ENCODE measurements around the gene FERD3L. TPM values are rescaled to one million over a fixed set of nuclear protein-coding genes. Genes with fewer than 3 reads are reported as not detected.

Gene FERD3L
- total RNA-seq, 4 donors from 2014 or later = not detected

DNA sequence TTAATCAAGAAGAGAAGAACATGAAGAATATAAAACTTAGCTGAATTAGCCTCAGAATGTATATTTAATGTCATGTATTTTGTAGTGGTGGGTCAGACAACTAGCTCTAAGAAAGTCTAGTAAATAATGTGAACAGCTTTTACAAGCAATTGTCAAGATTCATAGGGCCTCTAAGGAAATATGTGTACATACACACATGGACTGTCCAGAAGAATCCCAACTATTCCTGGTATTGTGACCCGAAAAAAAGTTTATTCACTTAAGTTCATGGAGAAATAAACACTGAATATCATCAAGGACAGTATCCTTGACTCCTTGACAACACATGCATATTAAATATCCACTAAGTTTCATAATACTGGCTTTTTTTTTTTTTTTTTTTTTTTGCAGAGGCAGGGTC lies 16.4 kb downstream of the FERD3L start:
- H3K9me3 ChIP-seq = no peaks in the 10 kb centered on the region
- no peak overlapping the region for H3K4me3 ChIP-seq
- no peaks in the 10 kb centered on the region for H3K4me1 ChIP-seq
- no peaks in the 10 kb centered on the region for H3K36me3 ChIP-seq
- no peak for TF ChIP-seq POLR2A (IDR thresholded peaks at IDR 0.05; ENCODE audit: low read depth)
- 60% methylated on average over 1 of the region's 1 CpG for WGBS
- peaks cover 0 to 5% (median 0%) of the 10 kb centered on the region in 4 donors for H3K27me3 ChIP-seq
- H3K27ac ChIP-seq (replicated peaks in 1 of 4) = no peak overlapping the region
- no peak for DNase-seq (ENCODE audit: extremely low spot score)
- intact Hi-C loops (cut with DNase I) = loop anchor here (10.0 kb wide), 1 partner anchor 366 kb away; no protein-coding TSS in a partner anchor

DNA sequence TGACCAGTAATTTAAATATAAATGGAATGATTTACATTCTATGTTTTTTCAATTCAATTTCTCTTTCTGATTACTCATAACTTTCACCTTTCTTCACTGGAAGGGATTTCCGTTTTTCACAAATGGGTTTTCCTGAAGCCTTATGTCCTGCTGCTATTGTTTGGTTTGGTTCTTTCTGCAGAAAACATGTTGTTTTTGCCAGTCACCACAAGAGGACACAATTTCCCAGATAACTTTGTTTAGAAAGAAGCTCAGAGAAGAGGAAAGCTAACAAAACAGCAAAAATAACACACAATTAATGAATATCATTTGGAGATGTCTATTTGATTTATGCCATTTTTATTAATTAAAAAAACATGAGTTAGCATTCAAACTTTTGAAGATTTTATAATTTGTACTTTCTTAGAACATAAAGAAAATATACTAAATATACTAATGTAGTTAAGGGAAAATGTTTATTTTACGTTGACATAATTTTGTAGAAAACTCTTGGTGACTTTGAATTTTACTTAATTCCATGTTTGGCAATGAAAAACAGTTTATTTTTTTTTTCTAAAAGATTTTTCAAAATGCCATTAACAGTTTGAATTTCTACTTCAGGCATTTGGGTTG lies 23.1 kb downstream of the FERD3L start:
- TF ChIP-seq, protein P1, sequence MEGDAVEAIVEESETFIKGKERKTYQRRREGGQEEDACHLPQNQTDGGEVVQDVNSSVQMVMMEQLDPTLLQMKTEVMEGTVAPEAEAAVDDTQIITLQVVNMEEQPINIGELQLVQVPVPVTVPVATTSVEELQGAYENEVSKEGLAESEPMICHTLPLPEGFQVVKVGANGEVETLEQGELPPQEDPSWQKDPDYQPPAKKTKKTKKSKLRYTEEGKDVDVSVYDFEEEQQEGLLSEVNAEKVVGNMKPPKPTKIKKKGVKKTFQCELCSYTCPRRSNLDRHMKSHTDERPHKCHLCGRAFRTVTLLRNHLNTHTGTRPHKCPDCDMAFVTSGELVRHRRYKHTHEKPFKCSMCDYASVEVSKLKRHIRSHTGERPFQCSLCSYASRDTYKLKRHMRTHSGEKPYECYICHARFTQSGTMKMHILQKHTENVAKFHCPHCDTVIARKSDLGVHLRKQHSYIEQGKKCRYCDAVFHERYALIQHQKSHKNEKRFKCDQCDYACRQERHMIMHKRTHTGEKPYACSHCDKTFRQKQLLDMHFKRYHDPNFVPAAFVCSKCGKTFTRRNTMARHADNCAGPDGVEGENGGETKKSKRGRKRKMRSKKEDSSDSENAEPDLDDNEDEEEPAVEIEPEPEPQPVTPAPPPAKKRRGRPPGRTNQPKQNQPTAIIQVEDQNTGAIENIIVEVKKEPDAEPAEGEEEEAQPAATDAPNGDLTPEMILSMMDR (IDR thresholded peaks at IDR 0.05) = peak; percentile 29 to 54 (median 37)
- no peak for TF ChIP-seq POLR2A (IDR thresholded peaks at IDR 0.05; ENCODE audit: low read depth)
- Histone ChIP-seq H3K4me3 (no peak overlapping the region), H3K9me3 (no peaks in the 10 kb centered on the region), H3K4me1 (peaks cover 8 to 19% (median 15%) of the 10 kb centered on the region in 4 donors), H3K27me3 (peaks cover 0 to 32% (median 8%) of the 10 kb centered on the region in 4 donors), H3K36me3 (no peaks in the 10 kb centered on the region), H3K27ac (replicated peaks in 1 of 4) (no peak overlapping the region)
- no peak for DNase-seq (ENCODE audit: extremely low spot score)
- 48% methylated on average over 2 of the region's 2 CpGs for WGBS
- intact Hi-C loops (cut with DNase I) = loop anchor here (10.0 kb wide), 1 partner anchor 373 kb away; no protein-coding TSS in a partner anchor

DNA sequence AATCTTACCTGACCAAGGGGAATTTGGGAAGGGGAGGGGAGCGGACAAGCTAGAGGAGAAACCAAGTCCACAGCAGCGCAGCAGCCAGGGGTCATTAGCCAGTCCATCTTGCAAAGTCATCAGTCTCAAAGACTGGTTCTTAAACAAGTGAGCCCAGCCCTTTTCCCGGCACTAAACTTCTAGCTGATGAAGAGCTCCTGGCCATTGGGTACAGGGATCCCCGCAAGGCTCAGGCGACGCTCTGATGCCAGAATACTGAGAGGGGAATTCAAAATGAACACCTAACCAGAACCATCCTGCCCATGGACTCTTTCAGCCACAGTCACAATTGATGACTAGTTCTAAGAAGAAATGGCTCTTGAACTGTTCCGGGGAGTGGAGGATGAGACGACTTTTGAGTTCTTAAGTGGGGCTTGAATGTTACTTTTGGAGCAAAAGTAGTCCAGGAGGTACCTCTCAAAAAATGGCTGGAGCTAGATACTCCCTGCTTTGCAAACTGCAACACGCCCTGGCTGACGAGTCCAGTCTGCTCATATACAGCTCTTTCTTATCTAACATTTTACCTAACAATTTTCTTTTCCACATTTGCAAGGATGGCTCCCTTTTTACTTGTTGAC lies 25.2 kb downstream of the FERD3L start:
- intact Hi-C loops (cut with DNase I) = loop anchor here (10.0 kb wide), 1 partner anchor 375 kb away; no protein-coding TSS in a partner anchor
- no peak for DNase-seq (ENCODE audit: extremely low spot score)
- no peak overlapping the region for H3K27ac ChIP-seq (replicated peaks in 1 of 4)
- H3K4me1 ChIP-seq = peaks cover 16 to 35% (median 26%) of the 10 kb centered on the region in 4 donors
- H3K4me3 ChIP-seq = no peak overlapping the region
- peaks cover 0 to 48% (median 8%) of the 10 kb centered on the region in 4 donors for H3K27me3 ChIP-seq
- H3K36me3 ChIP-seq = no peaks in the 10 kb centered on the region
- H3K9me3 ChIP-seq = no peaks in the 10 kb centered on the region
- WGBS = 64% methylated on average over 10 of the region's 10 CpGs
- no peak for TF ChIP-seq EP300 (IDR thresholded peaks at IDR 0.05)
- TF ChIP-seq, protein P1 (IDR thresholded peaks at IDR 0.05) = no peak
- no peak for TF ChIP-seq POLR2AphosphoS5 (IDR thresholded peaks at IDR 0.05)
- no peak for TF ChIP-seq POLR2A (IDR thresholded peaks at IDR 0.05; ENCODE audit: low read depth)

DNA sequence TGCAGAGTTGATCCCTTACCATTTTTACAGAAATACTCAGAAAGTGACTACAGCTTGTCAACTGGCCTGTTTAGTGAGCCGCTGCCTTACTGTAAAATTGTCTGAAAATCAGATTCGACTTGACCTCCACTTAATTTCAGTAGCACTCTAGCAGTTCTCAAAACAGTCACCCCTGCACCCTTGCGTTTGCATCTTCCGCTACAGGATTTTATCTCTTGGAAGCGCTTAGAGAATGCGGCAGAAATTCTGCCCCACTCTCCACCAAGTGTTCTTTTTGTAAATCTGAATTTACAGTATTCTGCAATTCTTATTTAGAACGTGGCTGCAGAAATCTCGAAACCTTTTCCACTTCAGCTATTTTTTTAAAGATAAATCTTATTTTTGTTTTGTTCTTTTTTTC lies 25.8 kb downstream of the FERD3L start:
- H3K4me1 ChIP-seq = peaks cover 16 to 35% (median 28%) of the 10 kb centered on the region in 4 donors
- 64% methylated on average over 8 of the region's 8 CpGs for WGBS
- intact Hi-C loops (cut with DNase I) = no loop called here
- H3K27me3 ChIP-seq = peaks cover 0 to 52% (median 8%) of the 10 kb centered on the region in 4 donors
- TF ChIP-seq, protein P1 (IDR thresholded peaks at IDR 0.05) = no peak
- no peak for TF ChIP-seq POLR2AphosphoS5 (IDR thresholded peaks at IDR 0.05)
- no peak for TF ChIP-seq EP300 (IDR thresholded peaks at IDR 0.05)
- no peak for TF ChIP-seq POLR2A (IDR thresholded peaks at IDR 0.05; ENCODE audit: low read depth)
- H3K36me3 ChIP-seq = no peaks in the 10 kb centered on the region
- DNase-seq (ENCODE audit: extremely low spot score) = no peak
- H3K4me3 ChIP-seq = no peak overlapping the region
- H3K27ac ChIP-seq (replicated peaks in 1 of 4) = no peak overlapping the region
- H3K9me3 ChIP-seq = no peaks in the 10 kb centered on the region

DNA sequence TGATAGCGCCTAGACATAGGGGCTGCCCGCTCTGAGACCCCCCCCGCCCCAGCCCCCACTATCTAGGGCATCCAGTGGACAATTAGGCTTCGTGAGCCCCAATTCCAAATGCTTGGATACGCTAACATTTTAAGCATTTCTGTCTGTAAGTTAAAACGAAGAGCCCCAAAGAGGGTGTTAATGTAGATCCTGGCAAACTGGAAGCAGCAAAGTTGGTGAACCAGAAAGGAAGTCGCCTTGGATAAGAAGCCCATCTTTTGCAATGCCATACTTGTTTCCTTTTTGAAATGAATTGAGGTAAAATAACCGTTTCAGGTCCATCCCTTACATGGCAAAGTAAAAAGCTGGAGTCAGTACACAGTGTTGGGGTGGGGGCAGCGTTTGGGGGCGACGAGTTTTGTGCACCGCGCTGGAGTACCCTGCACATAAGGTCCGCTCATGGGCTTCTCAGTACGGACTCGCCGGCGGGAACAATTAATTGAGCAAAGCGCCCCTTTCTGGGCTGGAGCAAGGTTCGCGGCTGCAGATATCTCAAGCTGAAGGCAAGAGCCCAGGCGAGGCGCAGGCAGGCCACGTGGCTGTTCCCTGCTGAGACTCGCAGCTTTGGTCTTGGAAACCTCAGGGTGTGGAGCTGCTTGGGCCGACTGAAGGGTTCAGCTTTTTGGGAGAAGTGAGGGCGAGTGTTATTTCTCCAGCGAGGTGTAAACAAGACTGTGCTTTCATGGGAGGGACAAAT lies 26.4 kb downstream of the FERD3L start:
- TF ChIP-seq EP300 (IDR thresholded peaks at IDR 0.05) (no peak), POLR2AphosphoS5 (IDR thresholded peaks at IDR 0.05) (no peak), POLR2A (IDR thresholded peaks at IDR 0.05; ENCODE audit: low read depth) (no peak)
- TF ChIP-seq, protein P1 (IDR thresholded peaks at IDR 0.05) = no peak
- intact Hi-C loops (cut with DNase I) = no loop called here
- DNase-seq (ENCODE audit: extremely low spot score) = no peak
- Histone ChIP-seq H3K36me3 (no peaks in the 10 kb centered on the region), H3K27ac (replicated peaks in 1 of 4) (peak overlapping the region; percentile 78 to 87 (median 84)), H3K9me3 (no peaks in the 10 kb centered on the region), H3K4me1 (peaks cover 16 to 38% (median 29%) of the 10 kb centered on the region in 4 donors), H3K4me3 (peak overlapping the region in 3 of 4 donors; percentile 71 to 89 (median 76)), H3K27me3 (peaks cover 0 to 53% (median 8%) of the 10 kb centered on the region in 4 donors)
- 51% methylated on average over 28 of the region's 28 CpGs for WGBS
